ENCODE data around the gene CLASP2. TPM values are rescaled to one million over a fixed set of nuclear protein-coding genes. Genes with fewer than 3 reads are reported as not detected.

CLASP2 gene
- total RNA-seq, 2 experiments from 2014 or later, result 41.8 to 46.6 TPM

DNA sequence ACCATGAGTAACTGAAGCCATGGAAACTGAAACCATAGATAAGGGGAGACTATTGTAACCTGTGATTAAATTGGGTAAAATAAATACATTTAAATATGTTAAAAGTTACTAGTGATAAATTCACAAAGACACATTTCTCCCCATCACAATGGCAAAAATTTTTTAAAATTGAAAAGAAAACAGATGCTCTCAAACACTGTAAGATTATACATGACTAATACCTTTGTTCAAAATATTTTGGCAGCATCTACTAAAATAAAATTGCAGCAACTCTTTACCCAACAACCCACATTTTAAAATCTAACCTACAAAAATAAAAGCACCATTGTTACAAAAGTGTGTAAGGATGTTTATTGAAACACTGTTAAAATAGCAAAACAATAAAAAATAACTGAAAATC lies 93.3 kb downstream of the CLASP2 start:
- no peak overlapping the region for H3K4me3 Mint-ChIP-seq
- no peak overlapping the region for H3K27ac Mint-ChIP-seq
- no peaks in the 10 kb centered on the region for H3K4me1 Mint-ChIP-seq (ENCODE audit: low read depth)
- intact Hi-C loops (cut with micrococcal nuclease), result no loop called here
- DNase-seq, result no peak
- H3K36me3 Mint-ChIP-seq, result peaks cover 10% of the 10 kb centered on the region
- CTCF ChIA-PET, result no interaction called here
- no peaks in the 10 kb centered on the region for H3K9me3 Mint-ChIP-seq
- POLR2A ChIA-PET, result no interaction called here
- no peaks in the 10 kb centered on the region for H3K27me3 Mint-ChIP-seq

DNA sequence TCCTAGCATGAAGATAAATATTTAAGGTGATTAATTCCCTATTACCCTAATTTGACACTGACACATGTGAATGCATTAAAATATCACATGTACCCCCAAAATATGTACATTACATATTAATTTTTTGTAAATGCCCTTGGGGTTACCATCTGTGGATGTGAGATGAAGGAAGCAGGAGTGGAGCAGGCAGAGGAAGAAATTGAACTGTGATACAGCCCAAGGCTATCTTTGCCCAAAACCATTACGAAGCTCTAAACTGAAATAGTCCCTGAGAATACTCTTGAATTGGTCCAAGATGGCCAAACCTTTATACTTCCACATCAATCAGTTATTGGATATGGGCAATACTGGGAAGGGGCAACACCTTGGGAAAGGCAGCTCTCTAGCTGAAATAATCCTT lies 105.0 kb downstream of the CLASP2 start:
- ChIA-PET CTCF (no interaction called here), POLR2A (no interaction called here)
- peaks cover 8% of the 10 kb centered on the region for H3K36me3 Mint-ChIP-seq
- H3K4me3 Mint-ChIP-seq, result no peak overlapping the region
- H3K27me3 Mint-ChIP-seq, result no peaks in the 10 kb centered on the region
- intact Hi-C loops (cut with micrococcal nuclease), result no loop called here
- no peak for DNase-seq
- H3K9me3 Mint-ChIP-seq, result no peaks in the 10 kb centered on the region
- no peak overlapping the region for H3K27ac Mint-ChIP-seq
- H3K4me1 Mint-ChIP-seq (ENCODE audit: low read depth), result peaks cover 1% of the 10 kb centered on the region

DNA sequence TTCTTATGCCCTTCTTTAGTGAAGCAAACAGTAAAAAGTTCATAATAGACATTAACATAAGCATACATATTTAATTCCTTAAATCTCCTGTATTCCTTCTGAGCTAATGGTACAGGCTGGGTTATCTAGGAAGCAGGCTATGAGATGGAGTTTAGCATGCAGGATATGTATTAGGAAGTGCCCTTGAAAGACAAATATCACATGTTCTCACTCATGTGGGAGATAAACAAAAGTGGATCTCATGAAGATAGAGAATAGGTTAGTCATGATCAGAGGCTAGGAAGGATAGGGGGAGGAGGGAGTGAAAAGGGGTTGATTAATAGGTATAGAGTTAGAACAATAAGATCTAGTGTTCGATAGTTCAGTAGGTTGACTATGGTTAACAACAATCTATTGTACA lies 105.4 kb downstream of the CLASP2 start:
- H3K4me3 Mint-ChIP-seq, result no peak overlapping the region
- ChIA-PET POLR2A (no interaction called here), CTCF (no interaction called here)
- H3K4me1 Mint-ChIP-seq (ENCODE audit: low read depth), result peaks cover 1% of the 10 kb centered on the region
- no peak overlapping the region for H3K27ac Mint-ChIP-seq
- H3K36me3 Mint-ChIP-seq, result peaks cover 8% of the 10 kb centered on the region
- intact Hi-C loops (cut with micrococcal nuclease), result no loop called here
- DNase-seq, result no peak
- H3K27me3 Mint-ChIP-seq, result no peaks in the 10 kb centered on the region
- no peaks in the 10 kb centered on the region for H3K9me3 Mint-ChIP-seq

DNA sequence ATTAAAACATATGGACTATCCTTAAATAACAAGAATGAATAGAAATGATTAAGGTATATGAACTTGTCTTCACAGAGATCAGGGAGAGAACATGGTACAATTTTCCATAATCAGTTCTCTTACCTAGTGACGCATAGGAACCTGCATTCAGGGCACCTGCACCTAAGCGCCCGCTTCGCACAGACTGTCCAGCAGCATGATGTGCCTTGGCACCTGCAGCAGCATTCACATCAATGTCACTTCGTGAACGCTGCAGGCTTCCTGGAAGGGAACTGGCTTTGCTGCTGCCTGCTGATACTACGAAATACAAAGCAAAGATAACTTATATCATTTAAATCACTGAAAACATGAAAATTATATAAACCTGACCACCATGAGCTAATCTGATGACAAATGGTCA lies 115.2 kb downstream of the CLASP2 start:
- no peaks in the 10 kb centered on the region for H3K9me3 Mint-ChIP-seq
- no peak overlapping the region for H3K4me3 Mint-ChIP-seq
- intact Hi-C loops (cut with micrococcal nuclease), result no loop called here
- no peaks in the 10 kb centered on the region for H3K4me1 Mint-ChIP-seq (ENCODE audit: low read depth)
- no peak for DNase-seq
- H3K36me3 Mint-ChIP-seq, result peaks cover 36% of the 10 kb centered on the region
- no peak overlapping the region for H3K27ac Mint-ChIP-seq
- POLR2A ChIA-PET, result no interaction called here
- CTCF ChIA-PET, result no interaction called here
- no peaks in the 10 kb centered on the region for H3K27me3 Mint-ChIP-seq

DNA sequence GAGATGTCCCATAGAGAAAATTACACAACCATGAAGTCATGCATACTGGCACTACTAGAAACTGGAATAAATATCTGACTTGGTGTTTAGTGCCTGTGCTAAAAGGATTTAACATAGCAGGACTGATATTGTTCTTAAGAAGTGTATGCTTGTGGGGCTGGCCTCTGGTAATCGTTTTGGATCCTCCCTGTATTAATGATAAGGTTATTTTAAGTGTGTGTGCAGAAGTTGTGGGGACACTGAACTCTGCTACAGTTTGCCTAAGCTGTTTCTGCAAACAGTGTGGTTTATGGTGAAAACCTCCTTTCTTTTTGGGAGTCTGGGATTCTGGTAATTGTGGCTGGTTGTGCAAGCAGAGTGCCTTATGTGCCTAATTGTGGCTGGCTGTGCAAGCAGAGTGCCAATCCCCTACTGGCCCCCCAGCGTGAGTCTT lies 120.8 kb downstream of the CLASP2 start:
- Mint-ChIP-seq H3K27ac (no peak overlapping the region), H3K36me3 (peaks cover 11% of the 10 kb centered on the region), H3K9me3 (no peaks in the 10 kb centered on the region), H3K4me1 (ENCODE audit: low read depth) (no peaks in the 10 kb centered on the region), H3K27me3 (no peaks in the 10 kb centered on the region), H3K4me3 (no peak overlapping the region)
- intact Hi-C loops (cut with micrococcal nuclease), result no loop called here
- ChIA-PET CTCF (no interaction called here), POLR2A (no interaction called here)
- DNase-seq, result no peak

DNA sequence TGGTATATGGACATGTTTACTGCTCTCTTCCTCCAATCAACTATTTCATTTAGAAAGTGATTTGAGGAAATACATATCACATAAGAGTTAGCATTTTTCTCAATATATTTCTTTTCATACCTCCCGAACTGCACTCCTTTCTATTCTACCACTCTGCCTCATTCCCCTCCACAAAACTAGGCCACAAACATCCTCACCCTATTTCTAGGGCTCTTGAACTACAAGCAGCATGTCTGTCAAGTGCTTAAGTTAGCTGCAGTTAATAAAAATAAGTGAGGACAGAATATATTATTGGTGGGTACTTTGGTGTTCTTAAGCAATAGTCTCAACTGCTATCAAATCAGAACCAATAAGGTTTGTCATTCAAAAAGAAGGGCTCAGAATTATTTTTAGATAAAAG lies 125.1 kb downstream of the CLASP2 start:
- Mint-ChIP-seq H3K36me3 (peaks cover 4% of the 10 kb centered on the region), H3K27ac (no peak overlapping the region), H3K27me3 (no peaks in the 10 kb centered on the region), H3K9me3 (no peaks in the 10 kb centered on the region), H3K4me3 (no peak overlapping the region), H3K4me1 (ENCODE audit: low read depth) (no peaks in the 10 kb centered on the region)
- POLR2A ChIA-PET, result no interaction called here
- intact Hi-C loops (cut with micrococcal nuclease), result no loop called here
- DNase-seq, result no peak
- CTCF ChIA-PET, result no interaction called here

DNA sequence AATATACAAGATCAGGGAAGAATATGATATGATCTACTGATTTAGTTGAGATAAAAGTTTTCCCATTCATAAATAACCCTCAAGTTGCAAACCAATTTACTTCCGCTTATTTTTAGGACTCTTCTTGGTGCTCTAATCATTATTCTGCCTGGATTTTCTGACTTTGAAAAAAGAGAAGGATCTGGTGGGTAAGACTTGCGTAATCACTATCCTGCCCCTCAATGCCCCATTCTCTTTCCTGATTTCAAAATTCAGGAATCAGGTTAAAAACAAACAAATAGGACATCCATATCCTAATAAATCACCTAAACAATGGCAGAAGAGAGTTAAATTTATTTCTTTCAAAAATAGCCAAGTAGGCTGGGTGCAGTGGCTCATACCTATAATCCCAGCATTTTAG lies 127.5 kb downstream of the CLASP2 start:
- intact Hi-C loops (cut with micrococcal nuclease), result no loop called here
- Mint-ChIP-seq H3K36me3 (peaks cover 7% of the 10 kb centered on the region), H3K27ac (no peak overlapping the region), H3K27me3 (no peaks in the 10 kb centered on the region), H3K4me3 (no peak overlapping the region), H3K4me1 (ENCODE audit: low read depth) (no peaks in the 10 kb centered on the region), H3K9me3 (no peaks in the 10 kb centered on the region)
- ChIA-PET POLR2A (no interaction called here), CTCF (no interaction called here)
- no peak for DNase-seq

DNA sequence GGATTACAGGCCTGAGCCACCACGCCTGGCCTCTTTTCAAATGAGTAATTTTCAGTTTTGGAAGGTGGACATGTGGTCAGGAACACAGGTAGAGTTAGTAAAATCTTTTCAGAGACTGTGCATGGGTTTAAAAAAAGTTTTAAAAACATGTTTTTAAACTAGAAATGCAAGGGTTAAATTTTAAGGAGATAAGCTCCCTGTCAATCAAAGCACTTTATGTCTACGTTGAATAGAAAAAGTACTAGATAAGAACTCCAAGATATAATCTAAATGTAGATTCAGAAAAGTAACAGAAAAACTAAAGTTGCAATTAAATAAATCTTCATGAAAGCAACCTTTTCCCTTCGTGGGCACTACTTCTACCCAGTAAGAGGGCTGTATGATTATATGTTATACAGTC lies 131.7 kb downstream of the CLASP2 start:
- no peak overlapping the region for H3K4me3 Mint-ChIP-seq
- intact Hi-C loops (cut with micrococcal nuclease), result no loop called here
- CTCF ChIA-PET, result no interaction called here
- POLR2A ChIA-PET, result no interaction called here
- H3K4me1 Mint-ChIP-seq (ENCODE audit: low read depth), result no peaks in the 10 kb centered on the region
- no peaks in the 10 kb centered on the region for H3K27me3 Mint-ChIP-seq
- no peak for DNase-seq
- H3K9me3 Mint-ChIP-seq, result no peaks in the 10 kb centered on the region
- H3K36me3 Mint-ChIP-seq, result peaks cover 7% of the 10 kb centered on the region
- no peak overlapping the region for H3K27ac Mint-ChIP-seq

DNA sequence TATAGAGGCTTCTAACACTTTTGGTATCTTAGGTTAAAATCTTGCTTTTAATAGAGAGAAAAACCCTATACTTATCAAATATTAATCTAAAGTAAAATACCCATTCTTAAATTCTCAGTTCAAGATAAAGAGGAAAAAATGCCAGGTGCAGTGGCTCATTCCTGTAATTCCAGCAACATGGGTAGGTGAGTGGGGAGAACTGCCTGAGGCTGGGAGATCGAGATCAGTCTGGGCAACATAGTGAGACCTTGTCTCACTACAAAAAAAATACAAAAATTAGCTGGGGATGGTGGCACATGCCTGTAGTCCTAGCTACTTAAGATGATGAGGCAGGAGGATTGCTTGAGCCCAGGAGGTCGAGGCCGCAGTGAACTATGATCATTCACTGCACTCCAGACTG lies 135.8 kb downstream of the CLASP2 start:
- no peak overlapping the region for H3K27ac Mint-ChIP-seq
- ChIA-PET POLR2A (no interaction called here), CTCF (no interaction called here)
- DNase-seq, result no peak
- peaks cover 3% of the 10 kb centered on the region for H3K36me3 Mint-ChIP-seq
- H3K9me3 Mint-ChIP-seq, result no peaks in the 10 kb centered on the region
- no peak overlapping the region for H3K4me3 Mint-ChIP-seq
- no peaks in the 10 kb centered on the region for H3K4me1 Mint-ChIP-seq (ENCODE audit: low read depth)
- intact Hi-C loops (cut with micrococcal nuclease), result no loop called here
- H3K27me3 Mint-ChIP-seq, result no peaks in the 10 kb centered on the region

DNA sequence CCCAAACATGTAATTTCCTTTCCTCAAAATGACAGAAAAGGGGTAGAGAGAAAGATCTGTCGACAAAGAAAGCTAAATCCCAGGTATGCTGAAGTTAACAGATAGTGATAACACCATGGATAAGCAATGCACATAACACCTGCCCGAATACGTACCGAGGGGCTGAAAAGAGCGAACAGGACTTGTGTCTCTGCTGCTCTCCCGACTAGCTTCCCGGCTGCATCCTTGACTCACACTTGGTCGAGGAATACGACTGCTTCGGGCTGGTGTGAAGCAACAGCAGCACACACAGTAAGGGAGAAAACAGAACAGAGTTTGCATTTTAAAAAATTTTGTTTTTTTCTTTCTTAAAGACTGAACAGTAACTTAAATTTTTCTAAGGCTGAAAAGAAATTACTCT lies 136.4 kb downstream of the CLASP2 start:
- no peak overlapping the region for H3K4me3 Mint-ChIP-seq
- no peak for DNase-seq
- intact Hi-C loops (cut with micrococcal nuclease), result no loop called here
- no peaks in the 10 kb centered on the region for H3K4me1 Mint-ChIP-seq (ENCODE audit: low read depth)
- H3K27ac Mint-ChIP-seq, result no peak overlapping the region
- ChIA-PET CTCF (no interaction called here), POLR2A (no interaction called here)
- H3K9me3 Mint-ChIP-seq, result no peaks in the 10 kb centered on the region
- H3K27me3 Mint-ChIP-seq, result no peaks in the 10 kb centered on the region
- peaks cover 2% of the 10 kb centered on the region for H3K36me3 Mint-ChIP-seq

DNA sequence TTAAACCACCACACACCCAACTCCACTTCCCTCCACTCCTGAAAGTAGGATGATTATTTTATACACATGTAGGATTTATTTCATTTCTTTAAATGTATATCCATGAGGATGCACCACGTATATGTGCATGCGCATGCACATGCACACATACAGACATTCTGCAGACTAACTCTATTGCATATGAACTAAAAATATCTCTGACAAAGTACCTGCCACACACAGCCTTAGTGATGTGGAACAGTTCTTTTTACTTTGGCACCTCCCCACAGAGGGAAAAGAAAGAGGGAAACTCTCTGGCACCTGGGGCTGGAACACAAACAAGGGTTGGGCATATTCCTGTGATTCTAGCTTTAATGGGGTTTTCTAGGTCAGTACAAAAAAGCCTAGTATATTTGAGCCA lies 138.2 kb downstream of the CLASP2 start:
- Mint-ChIP-seq H3K27ac (no peak overlapping the region), H3K36me3 (peaks cover 5% of the 10 kb centered on the region)

DNA sequence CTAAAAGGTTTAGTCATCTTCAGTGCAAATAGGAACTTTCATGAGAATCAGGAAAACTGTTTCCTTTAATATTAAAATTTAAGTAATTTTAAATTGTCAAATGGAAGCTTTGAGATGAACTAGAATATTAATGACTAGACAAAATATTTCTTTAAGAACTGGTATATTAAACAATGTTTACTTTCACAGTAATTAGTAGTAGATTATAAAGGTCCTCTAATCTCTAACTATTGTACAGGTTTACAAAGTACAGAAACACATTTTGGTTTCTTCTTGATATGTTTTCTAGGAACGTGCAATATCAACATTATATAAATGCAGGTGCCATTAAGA lies 138.9 kb downstream of the CLASP2 start:
- POLR2A ChIA-PET, result no interaction called here
- CTCF ChIA-PET, result no interaction called here
- peaks cover 9% of the 10 kb centered on the region for H3K36me3 Mint-ChIP-seq

More for the DNA sequence above, 138.2 kb downstream of the CLASP2 start:
- intact Hi-C loops (cut with micrococcal nuclease), result no loop called here
- Mint-ChIP-seq H3K9me3 (no peaks in the 10 kb centered on the region), H3K27me3 (no peaks in the 10 kb centered on the region), H3K4me1 (ENCODE audit: low read depth) (no peaks in the 10 kb centered on the region), H3K4me3 (no peak overlapping the region)
- ChIA-PET CTCF (no interaction called here), POLR2A (no interaction called here)
- no peak for DNase-seq

DNA sequence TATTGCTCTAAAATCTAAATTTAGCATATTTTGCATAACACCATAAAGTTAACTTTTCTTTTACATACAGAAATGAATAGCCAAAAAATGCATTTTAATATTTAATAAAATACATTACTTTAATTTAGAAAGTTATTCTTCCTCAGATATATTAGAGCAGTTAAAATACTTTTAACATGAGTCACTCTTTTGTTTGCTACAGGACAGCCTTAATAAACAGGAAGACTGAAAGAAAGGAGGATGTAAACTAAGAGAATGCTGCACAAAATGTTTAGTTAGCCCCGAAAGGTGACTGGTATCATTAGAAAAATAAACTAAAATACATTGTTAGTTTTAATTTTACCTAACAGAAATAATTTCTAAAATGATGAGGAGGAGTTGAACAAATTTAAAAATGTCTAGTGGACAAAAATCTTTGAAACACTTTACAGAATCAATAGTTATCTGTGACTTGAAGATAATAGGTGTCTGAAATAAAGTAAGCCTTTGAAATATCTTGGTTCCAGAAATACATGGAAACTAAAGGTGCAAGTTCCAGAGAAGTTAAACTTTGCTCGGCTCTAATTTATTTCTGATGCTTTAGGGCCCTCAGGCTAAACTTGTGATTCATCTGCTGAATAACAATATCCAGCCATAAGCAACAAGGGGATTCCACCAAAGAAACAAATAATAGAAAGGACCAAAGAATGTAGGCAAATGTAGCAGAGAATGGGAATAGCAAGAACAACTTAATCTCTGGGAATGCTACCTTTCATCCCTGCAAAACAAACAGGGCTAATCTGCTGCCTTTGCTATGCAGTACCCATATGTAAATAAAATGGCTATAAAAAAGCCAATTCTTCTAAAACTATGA lies 139.5 kb downstream of the CLASP2 start:
- H3K4me3 Mint-ChIP-seq, result no peak overlapping the region
- H3K4me1 Mint-ChIP-seq (ENCODE audit: low read depth), result no peaks in the 10 kb centered on the region
- CTCF ChIA-PET, result no interaction called here
- H3K27me3 Mint-ChIP-seq, result no peaks in the 10 kb centered on the region
- H3K27ac Mint-ChIP-seq, result no peak overlapping the region
- POLR2A ChIA-PET, result no interaction called here
- no peak for DNase-seq
- intact Hi-C loops (cut with micrococcal nuclease), result no loop called here
- peaks cover 10% of the 10 kb centered on the region for H3K36me3 Mint-ChIP-seq
- H3K9me3 Mint-ChIP-seq, result no peaks in the 10 kb centered on the region

More for the DNA sequence above, 138.9 kb downstream of the CLASP2 start:
- no peaks in the 10 kb centered on the region for H3K9me3 Mint-ChIP-seq
- H3K4me1 Mint-ChIP-seq (ENCODE audit: low read depth), result no peaks in the 10 kb centered on the region
- no peak overlapping the region for H3K27ac Mint-ChIP-seq
- intact Hi-C loops (cut with micrococcal nuclease), result no loop called here
- no peaks in the 10 kb centered on the region for H3K27me3 Mint-ChIP-seq
- no peak for DNase-seq
- no peak overlapping the region for H3K4me3 Mint-ChIP-seq

Measured in activated CD4-positive, alpha-beta memory T cell treated with anti-CD3 and anti-CD28 coated beads for 36 hours (primary cell).